Activated CD4-positive, alpha-beta T cell treated with anti-CD3 and anti-CD28 coated beads, Interleukin-2, amount 50 U/mL, for 48 hours (primary cell): ENCODE data around the gene C18orf54.

Experiments used
- DNase-seq, 2 experiments: peaks; one replicate each; pipeline ENCODE4 v3.0.0-alpha.2; 2020

The C18orf54 gene

GRCh38 chr18:54387631-54388030 is 29.9 kb downstream of the C18orf54 start:
- DNase-seq = no peak

DNA sequence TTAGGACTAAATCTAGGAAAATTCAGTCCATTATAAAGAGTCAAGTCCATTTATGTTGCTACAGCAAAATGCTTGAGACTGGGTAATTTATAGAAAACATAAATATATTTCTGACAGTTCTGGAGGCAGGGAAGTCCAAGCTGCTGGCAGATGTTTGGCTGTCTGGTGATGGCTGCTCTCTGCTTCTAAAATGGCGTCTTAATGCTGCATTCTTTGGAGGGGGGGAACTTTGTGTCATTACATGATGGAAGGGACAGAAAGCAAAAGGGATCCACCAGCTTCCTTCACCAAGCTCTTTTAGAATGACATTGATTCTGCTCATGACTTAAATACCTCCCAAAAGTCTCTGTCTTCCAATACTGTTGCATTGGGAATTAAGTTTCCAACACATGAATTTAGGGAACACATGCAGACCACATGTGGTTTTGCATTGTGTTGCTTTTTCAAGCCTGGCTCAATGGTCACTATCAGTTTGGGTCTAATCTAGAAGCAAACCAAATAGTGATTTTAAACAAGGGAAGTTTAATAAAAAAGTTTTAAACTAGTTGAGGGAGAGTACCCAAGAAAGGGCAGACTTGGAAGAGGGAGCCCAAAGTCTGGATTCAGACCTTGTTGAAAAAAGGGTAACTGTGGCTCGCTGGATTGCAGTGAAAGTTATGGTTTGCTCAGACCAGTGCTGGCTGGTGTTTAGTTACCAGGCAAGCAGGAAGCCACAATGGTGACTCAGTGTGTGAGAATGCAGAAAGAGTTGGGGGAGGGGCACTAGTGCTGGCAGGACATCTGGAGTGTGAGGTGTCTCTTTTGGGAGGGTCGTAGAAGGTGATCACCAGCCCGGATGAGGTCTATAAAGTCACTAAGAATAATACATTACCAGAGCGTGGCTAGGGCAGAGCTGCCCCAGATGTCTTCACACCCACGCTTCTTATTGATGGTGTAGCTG is 30.8 kb downstream of the C18orf54 start:
- peak; percentile 12 to 30 for DNase-seq

GRCh38 chr18:54389143-54389505 is 31.4 kb downstream of the C18orf54 start:
- no peak for DNase-seq

DNA sequence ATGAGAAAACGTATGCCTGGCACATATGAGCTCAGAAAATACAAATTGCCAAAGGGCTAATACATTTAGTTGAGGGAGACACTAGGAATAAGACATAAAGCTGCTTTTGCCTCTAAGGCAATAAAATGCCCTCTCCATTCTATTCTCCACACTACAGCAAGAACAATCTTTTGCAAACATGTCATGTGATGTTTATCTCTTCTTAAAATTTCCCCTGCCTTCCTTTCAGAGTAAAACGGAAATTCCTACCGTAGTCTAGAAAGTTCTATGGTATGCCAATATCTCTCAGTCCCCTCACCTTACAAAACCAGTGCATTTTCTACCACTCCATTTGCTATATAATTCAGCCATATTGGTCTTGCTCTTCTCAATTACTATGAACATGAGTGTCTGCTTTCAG is 33.1 kb downstream of the C18orf54 start:
- no peak for DNase-seq

DNA sequence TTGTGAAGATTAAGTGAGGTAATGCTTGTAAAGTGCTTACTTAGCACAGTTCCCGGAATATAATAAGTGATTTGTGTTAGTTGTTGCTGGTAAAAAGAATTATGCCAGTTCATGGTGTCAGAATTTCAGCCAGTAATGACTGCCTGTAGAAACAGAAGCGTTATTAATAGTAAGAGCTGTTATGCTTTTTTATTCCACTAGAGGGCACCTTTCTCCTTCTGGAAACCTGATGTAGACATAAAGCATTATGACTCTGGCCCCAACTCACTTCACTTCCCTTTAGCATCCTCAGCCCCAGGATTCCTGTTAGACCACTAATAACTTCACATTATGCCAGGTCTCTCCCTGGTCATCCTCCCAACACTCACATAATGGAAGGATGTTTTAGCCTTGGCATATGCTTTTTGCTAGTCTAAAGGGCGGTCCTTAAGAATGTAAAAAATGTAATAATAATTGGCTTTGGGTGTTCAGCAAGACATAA is 34.9 kb downstream of the C18orf54 start:
- DNase-seq = no peak

- DNase-seq = no peak
Measured at GRCh38 chr18:54393648-54394294, 36.1 kb downstream of the C18orf54 start.

GRCh38 chr18:54396760-54397159 is 39.1 kb downstream of the C18orf54 start:
- DNase-seq = no peak

DNA sequence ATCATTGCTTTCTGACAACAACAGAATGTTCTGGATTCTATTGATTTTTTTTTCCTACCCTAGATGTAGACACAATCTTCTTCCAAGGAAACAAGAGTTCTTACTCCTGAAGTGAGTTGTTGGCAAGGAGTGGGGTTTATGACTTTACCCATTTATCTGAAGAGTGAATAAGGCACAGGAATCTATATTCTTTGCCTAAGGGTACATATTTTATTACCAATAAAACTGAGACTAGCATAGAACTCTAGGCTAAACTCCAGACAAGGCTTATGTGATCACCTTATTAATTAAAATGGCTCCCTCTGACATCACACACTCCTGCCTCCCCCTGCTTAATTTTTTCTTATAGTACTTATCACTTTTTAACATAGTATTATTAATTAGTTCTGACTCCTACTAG is 47.6 kb downstream of the C18orf54 start:
- no peak for DNase-seq

GRCh38 chr18:54411781-54412180 is 54.1 kb downstream of the C18orf54 start:
- no peak for DNase-seq

DNA sequence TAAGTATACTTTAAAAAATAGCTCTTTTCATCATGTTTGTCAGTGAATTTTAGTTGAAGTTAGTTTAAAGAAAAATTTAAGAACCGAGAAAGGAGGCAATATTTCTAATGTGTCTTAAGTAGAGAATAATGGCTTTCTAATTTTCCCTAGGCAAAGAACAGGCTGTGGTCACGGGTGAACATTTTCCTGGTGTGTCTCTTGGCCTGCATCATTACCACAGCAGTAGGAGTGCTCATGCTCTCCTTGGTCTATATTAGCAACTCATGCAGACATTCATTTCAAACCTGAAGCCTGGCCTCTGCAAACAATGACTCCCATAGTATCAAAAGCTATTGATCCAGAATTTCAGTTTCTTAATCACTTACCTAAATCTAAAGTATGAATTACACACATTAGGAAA is 57.4 kb downstream of the C18orf54 start:
- no peak for DNase-seq

DNA sequence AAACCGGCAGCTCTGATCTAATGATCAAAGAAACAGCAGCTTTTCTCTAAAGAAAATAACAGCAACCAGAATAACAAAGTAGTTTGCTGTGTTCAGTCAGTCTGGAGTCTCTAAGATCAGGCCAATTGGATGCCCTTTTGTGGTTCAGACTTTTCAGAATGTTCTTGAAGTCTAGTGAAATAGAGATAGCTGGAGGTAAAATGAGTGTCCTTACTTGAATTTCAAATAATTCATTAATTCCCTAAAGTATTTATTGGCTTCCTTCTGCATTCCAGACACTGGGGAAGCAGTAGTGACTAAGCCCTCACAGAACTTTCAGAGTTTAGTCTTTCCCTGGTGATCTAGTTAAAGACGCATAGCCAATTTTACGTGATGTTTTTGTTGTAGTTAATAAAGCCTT is 58.7 kb downstream of the C18orf54 start:
- DNase-seq = no peak

GRCh38 chr18:54423831-54424230 is 66.1 kb downstream of the C18orf54 start:
- DNase-seq = no peak

DNA sequence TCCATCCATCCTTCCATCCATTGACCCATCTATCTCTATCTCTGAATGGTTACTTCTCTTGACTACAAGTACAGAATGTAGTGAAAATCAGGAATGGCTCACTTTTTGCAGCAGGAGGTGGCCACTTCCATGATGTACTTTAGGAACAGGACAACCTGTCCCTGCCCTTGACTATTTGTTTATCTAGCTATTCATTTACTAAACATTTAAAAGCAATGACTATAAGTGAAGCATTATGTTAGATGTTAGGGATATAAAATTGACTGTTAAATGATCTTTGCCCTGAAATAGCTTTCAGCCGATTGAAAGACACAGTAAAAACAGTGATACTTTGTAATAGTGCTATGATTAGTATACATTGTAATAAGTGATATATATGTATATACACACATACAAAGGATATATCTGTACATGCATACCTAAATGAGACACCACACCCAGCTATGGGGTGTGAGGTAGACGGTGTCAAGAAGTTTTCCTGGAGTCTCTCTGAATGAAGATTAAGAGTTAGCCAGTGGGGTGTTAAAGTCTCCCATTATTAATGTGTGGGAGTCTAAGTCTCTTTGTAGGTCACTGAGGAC is 68.5 kb downstream of the C18orf54 start:
- DNase-seq = no peak
